OCI-LY1 (cell line): Measurements from ENCODE around the gene KRT75.

ENCODE experiments used
- H2AFZ ChIP-seq: fragments of 200-600 bp; sonication (generic), shearing (Covaris generic); 2 replicates; pipeline ENCODE4 v1.6.0; 2014; ENCODE audit warnings: antibody characterized with exemption, mild to moderate bottlenecking, low read length
- H3F3A ChIP-seq: fragments of 200-600 bp; sonication (generic), shearing (Covaris generic); 2 replicates; pipeline ENCODE4 v1.6.0; 2014; ENCODE audit warnings: mild to moderate bottlenecking, antibody characterized with exemption, low read length, moderate library complexity; ENCODE audit not compliant: insufficient read depth
- H3K27ac ChIP-seq: fragments of 200-600 bp; sonication (generic); 2 replicates; pipeline ENCODE4 v1.5.1; 2014; ENCODE audit warnings: low read length, mixed run types, mild to moderate bottlenecking, low read depth; ENCODE audit not compliant: poor library complexity, severe bottlenecking
- H3K27me3 ChIP-seq: fragments of 200-600 bp; sonication (generic); 2 replicates; pipeline ENCODE4 v1.6.0; 2014; ENCODE audit warnings: antibody characterized with exemption, mild to moderate bottlenecking, low read length, moderate library complexity; ENCODE audit not compliant: insufficient read depth
- H3K36me3 ChIP-seq: fragments of 200-600 bp; sonication (generic); 2 replicates; pipeline ENCODE4 v1.6.1; 2014; ENCODE audit warnings: mild to moderate bottlenecking, antibody characterized with exemption, low read length, moderate library complexity, mixed read lengths; ENCODE audit not compliant: insufficient read depth
- H3K4me1 ChIP-seq: fragments of 200-600 bp; sonication (generic); 2 replicates; pipeline ENCODE4 v1.5.1; 2014; ENCODE audit warnings: mild to moderate bottlenecking, low read length, moderate library complexity; ENCODE audit not compliant: insufficient read depth, severe bottlenecking
- H3K4me2 ChIP-seq: fragments of 200-600 bp; sonication (generic), shearing (Covaris generic); 2 replicates; pipeline ENCODE4 v1.6.1; 2014; ENCODE audit warnings: low read length
- H3K4me3 ChIP-seq: fragments of 200-600 bp; sonication (generic); 2 replicates; pipeline ENCODE4 v1.5.1; 2014; ENCODE audit warnings: low read length, low read depth, mild to moderate bottlenecking, mixed read lengths; ENCODE audit not compliant: poor library complexity, severe bottlenecking
- H3K79me2 ChIP-seq: fragments of 200-600 bp; shearing (Covaris generic); 2 replicates; pipeline ENCODE4 v1.6.1; 2016; ENCODE audit warnings: mixed run types, low read length, mixed read lengths; ENCODE audit not compliant: insufficient read depth
- H3K9ac ChIP-seq: fragments of 200-600 bp; sonication (generic), shearing (Covaris generic); 2 replicates; pipeline ENCODE4 v1.6.1; 2014; ENCODE audit warnings: mild to moderate bottlenecking, low read length, mixed read lengths
- H3K9me2 ChIP-seq: fragments of 200-600 bp; sonication (generic), shearing (Covaris generic); 2 replicates; pipeline ENCODE4 v1.6.1; 2014; ENCODE audit warnings: low read depth, mild to moderate bottlenecking, low read length, mixed read lengths
- H3K9me3 ChIP-seq: fragments of 200-600 bp; shearing (Covaris generic); 2 replicates; pipeline ENCODE4 v1.6.1; 2014; ENCODE audit warnings: low read length, mixed read lengths
- H4K20me1 ChIP-seq: fragments of 200-600 bp; sonication (generic), shearing (Covaris generic); 2 replicates; pipeline ENCODE4 v1.6.0; 2016; ENCODE audit warnings: mild to moderate bottlenecking, low read length; ENCODE audit not compliant: insufficient read depth
- EZH2 ChIP-seq: fragments of 200-600 bp; sonication (generic), shearing (Covaris generic); IDR thresholded peaks from 2 replicates; pipeline ENCODE4 v1.8.0; 2017; ENCODE audit warnings: borderline replicate concordance, mixed run types, mild to moderate bottlenecking, antibody characterized with exemption, low read length, moderate library complexity, mixed read lengths
- TF ChIP-seq, protein P1 (sequence below): fragments of 200-600 bp; sonication (generic), shearing (Covaris generic); IDR thresholded peaks from 2 replicates; pipeline ENCODE4 v1.5.1; 2017; ENCODE audit warnings: mild to moderate bottlenecking, antibody characterized with exemption, low read length, moderate library complexity, mixed read lengths

The KRT75 gene

GRCh38 chr12:52444647-52445595 is 10.8 kb upstream of the KRT75 start:
- Histone ChIP-seq H3K4me2 (no peak overlapping the region), H4K20me1 (no peaks in the 10 kb centered on the region), H3K79me2 (no peaks in the 10 kb centered on the region), H3K36me3 (no peaks in the 10 kb centered on the region), H2AFZ (no peak overlapping the region), H3K9ac (no peak overlapping the region), H3K4me3 (no peak overlapping the region), H3K9me3 (no peaks in the 10 kb centered on the region), H3K9me2 (no peaks in the 10 kb centered on the region), H3K4me1 (no peaks in the 10 kb centered on the region), H3F3A (no peaks in the 10 kb centered on the region), H3K27ac (no peak overlapping the region), H3K27me3 (peaks cover 3% of the 10 kb centered on the region)
- no peak for TF ChIP-seq EZH2
- TF ChIP-seq, protein P1, sequence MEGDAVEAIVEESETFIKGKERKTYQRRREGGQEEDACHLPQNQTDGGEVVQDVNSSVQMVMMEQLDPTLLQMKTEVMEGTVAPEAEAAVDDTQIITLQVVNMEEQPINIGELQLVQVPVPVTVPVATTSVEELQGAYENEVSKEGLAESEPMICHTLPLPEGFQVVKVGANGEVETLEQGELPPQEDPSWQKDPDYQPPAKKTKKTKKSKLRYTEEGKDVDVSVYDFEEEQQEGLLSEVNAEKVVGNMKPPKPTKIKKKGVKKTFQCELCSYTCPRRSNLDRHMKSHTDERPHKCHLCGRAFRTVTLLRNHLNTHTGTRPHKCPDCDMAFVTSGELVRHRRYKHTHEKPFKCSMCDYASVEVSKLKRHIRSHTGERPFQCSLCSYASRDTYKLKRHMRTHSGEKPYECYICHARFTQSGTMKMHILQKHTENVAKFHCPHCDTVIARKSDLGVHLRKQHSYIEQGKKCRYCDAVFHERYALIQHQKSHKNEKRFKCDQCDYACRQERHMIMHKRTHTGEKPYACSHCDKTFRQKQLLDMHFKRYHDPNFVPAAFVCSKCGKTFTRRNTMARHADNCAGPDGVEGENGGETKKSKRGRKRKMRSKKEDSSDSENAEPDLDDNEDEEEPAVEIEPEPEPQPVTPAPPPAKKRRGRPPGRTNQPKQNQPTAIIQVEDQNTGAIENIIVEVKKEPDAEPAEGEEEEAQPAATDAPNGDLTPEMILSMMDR, result no peak

DNA sequence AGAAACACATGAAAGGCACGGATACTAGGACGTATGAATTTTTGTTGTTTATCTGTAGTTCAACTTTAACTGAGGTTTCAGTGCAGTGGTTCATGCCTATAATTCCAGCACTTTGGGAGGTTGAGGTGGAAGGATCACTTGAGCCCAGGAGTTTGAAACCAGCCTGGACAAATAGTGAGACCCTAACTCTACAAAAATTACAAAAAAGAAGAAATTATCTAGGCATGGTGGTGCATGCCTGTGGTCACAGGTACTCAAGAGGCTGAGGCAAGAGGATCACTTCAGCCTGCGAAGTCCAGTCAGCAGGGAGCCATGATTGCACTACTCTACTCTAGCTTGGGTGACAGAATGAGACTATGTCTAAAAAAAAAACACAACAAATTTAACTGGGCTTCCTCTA is 9.8 kb upstream of the KRT75 start:
- Histone ChIP-seq H3K9me3 (no peaks in the 10 kb centered on the region), H3K27me3 (peaks cover 3% of the 10 kb centered on the region), H3K4me3 (no peak overlapping the region), H3K36me3 (no peaks in the 10 kb centered on the region), H3K4me1 (no peaks in the 10 kb centered on the region), H3F3A (no peaks in the 10 kb centered on the region), H3K27ac (no peak overlapping the region), H2AFZ (no peak overlapping the region), H4K20me1 (no peaks in the 10 kb centered on the region), H3K9ac (no peak overlapping the region), H3K9me2 (no peaks in the 10 kb centered on the region), H3K4me2 (no peak overlapping the region), H3K79me2 (no peaks in the 10 kb centered on the region)
- TF ChIP-seq, protein P1, result no peak
- TF ChIP-seq EZH2, result no peak

DNA sequence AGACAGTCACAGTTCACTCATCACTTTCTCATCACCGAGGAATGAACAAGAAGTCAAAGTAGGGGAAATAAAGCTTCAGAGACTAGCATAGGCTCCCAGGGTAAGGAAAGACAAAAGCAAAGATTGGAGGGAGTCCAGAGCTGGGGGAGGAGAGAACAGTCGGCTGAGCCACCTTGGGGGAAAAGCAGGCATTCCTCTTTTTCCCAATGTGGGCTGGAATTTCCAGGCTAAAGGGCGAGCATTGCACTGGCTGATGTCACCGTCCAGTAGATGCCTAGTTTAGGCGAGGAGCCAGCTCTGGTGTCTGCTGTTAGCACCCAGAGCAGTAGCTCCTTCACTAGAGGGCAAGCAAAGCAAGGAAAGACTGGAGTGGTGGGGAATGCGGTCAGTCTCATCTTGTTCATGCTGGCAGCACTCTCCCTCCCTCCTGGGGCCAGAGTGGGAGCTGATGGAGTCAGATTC is 8.5 kb upstream of the KRT75 start:
- Histone ChIP-seq H3K4me1 (no peaks in the 10 kb centered on the region), H3K27me3 (peaks cover 3% of the 10 kb centered on the region), H2AFZ (no peak overlapping the region), H3K9me2 (no peaks in the 10 kb centered on the region), H3K79me2 (no peaks in the 10 kb centered on the region), H3K9me3 (no peaks in the 10 kb centered on the region), H4K20me1 (no peaks in the 10 kb centered on the region), H3F3A (no peaks in the 10 kb centered on the region), H3K27ac (no peak overlapping the region), H3K4me2 (no peak overlapping the region), H3K4me3 (no peak overlapping the region), H3K9ac (no peak overlapping the region), H3K36me3 (no peaks in the 10 kb centered on the region)
- TF ChIP-seq, protein P1, result no peak
- no peak for TF ChIP-seq EZH2
